Heart right ventricle (tissue), 16 donors: ENCODE data around the gene SEC31B. TPM values are rescaled to one million over a fixed set of nuclear protein-coding genes. Genes with fewer than 3 reads are reported as not detected.

Experiments
- ATAC-seq, 8 donors: fragments of 200-7000 bp; cut with Tn5 transposase; one replicate each; pipeline ENCODE4 v1.9.1; 2020; ENCODE audit warnings: mild to moderate bottlenecking in 8 of 8, moderate library complexity in 8 of 8, moderate number of reproducible peaks in 1 of 8
- DNase-seq, 2 donors: peaks; one replicate each; pipeline ENCODE4 v3.0.0-alpha.2; 2020
- H3K27ac ChIP-seq, 10 donors: fragments of 200-600 bp; sonication (generic) in 2 of 10; one replicate each; pipeline versions ENCODE4 v1.5.0 to v1.8.0; 2020 to 2022; ENCODE audit warnings: mild to moderate bottlenecking in 3 of 10
- H3K27me3 ChIP-seq, 7 donors: fragments of 200-600 bp; one replicate each; pipeline ENCODE4 v1.8.0; 2021 to 2022; ENCODE audit warnings: mild to moderate bottlenecking in 2 of 7
- H3K36me3 ChIP-seq, 9 donors: fragments of 200-600 bp; sonication (generic) in 1 of 9; one replicate each; pipeline versions ENCODE4 v1.5.0 to v1.8.0; 2020 to 2022; ENCODE audit warnings: mild to moderate bottlenecking in 2 of 9
- H3K4me1 ChIP-seq, 9 donors: fragments of 200-600 bp; sonication (generic) in 1 of 9; one replicate each; pipeline versions ENCODE4 v1.5.0 to v1.8.0; 2020 to 2022; ENCODE audit warnings: mild to moderate bottlenecking in 4 of 9
- H3K4me3 ChIP-seq, 10 donors: fragments of 200-600 bp; sonication (generic) in 2 of 10; one replicate each; pipeline versions ENCODE4 v1.5.0 to v1.8.0; 2020 to 2022; ENCODE audit warnings: mild to moderate bottlenecking in 7 of 10, moderate library complexity in 2 of 10
- H3K9me3 ChIP-seq, 11 donors: fragments of 200-600 bp in 10 of 11; sonication (generic) in 2 of 11; one replicate each; pipeline versions ENCODE4 v1.5.0 to v1.8.0; 2013 to 2022; ENCODE audit warnings: mild to moderate bottlenecking in 2 of 11, control low read depth in 1 of 11, moderate library complexity in 1 of 11
- WGBS, 2 donors: extraction: QIAGEN DNeasy Blood & Tissue Kit; methylation state at CpG; one replicate each; pipeline ENCODE4 v1.1.7; 2013; ENCODE audit warnings: inconsistent platforms in 1 of 2; 5-methylcytosine and 5-hydroxymethylcytosine counted together
- intact Hi-C, 10 donors: fragments of 100-400 bp; cut with DNase I; formaldehyde crosslinking; loops; one replicate each; pipeline versions ENCODE4 v1.11.1 to v1.14.2; 2022
- polyA plus RNA-seq, 2 donors: library from polyadenylated mRNA; stranded (reverse); fragments of 200-250 nt; gene quantifications; one replicate each; pipeline ENCODE4 v1.2.3, GENCODE V29; 2013
- total RNA-seq, 10 donors: library from RNA; stranded (reverse); fragmentation: NEBNext Ultra II Directional in 3 of 10; extraction: Animal tissue kit (Norgen Biotek cat#: 25700) in 3 of 10; gene quantifications; one replicate each; pipeline versions ENCODE4 v1.2.1 to v1.2.4, GENCODE V29; 2021 to 2023
- TF ChIP-seq, protein P1 (sequence below), 9 donors: fragments of 200-600 bp; sonication (generic) in 2 of 9; IDR thresholded peaks; one replicate each; pipeline versions ENCODE4 v1.5.0 to v1.8.0; 2021 to 2022; ENCODE audit warnings: antibody characterized with exemption in 9 of 9, mild to moderate bottlenecking in 5 of 9, moderate library complexity in 1 of 9
- donor health status: Arrhythmogenic right ventricular cardiomyopathy.
- donor health status: ischemic (EF 13 %, LVEDD 7.1; RV severe dilation, severe dysfunction).
- donor health status: healthy with polysubstance abuse.
- donor health status: DM: no; HTN: yes; CAD: no.
- donor health status: DM: no; HTN: no; CAD: no.
- donor health status: ischemic (EF 25% LVEDD 6.9; RV normal size, moderate dysfunction).
- donor health status: ischemic (EF 25% LVEDD 5.7; RV mildly dilated, moderate dysfunction).
- donor health status: healthy.
- donor health status: DM: yes; HTN: yes; CAD: no.
- donor health status: Ischemic cardiomyopathy.
- donor health status: ischemic (EF 35%, LVEDD 5.7; RV mildly dilated, moderate dysfunction).
- donor health status: nonischemic (EF 11% LVEDD 7.7; RV severe dilation, severe dysfunction).
- donor health status: DM: yes; HTN: yes; CAD: no.
- donor health status: PGD.
- donor health status: ischemic (EF 29% LVEDD 5.4; RV normal size, mild dysfunction).
- donor health status: nonischemic (EF 23%, LVEDD 6.1; RV moderate dilation, normal function).

SEC31B gene
- total and polyA plus RNA-seq, 12 donors = 2.7 to 28.2 (median 8.3) TPM

DNA sequence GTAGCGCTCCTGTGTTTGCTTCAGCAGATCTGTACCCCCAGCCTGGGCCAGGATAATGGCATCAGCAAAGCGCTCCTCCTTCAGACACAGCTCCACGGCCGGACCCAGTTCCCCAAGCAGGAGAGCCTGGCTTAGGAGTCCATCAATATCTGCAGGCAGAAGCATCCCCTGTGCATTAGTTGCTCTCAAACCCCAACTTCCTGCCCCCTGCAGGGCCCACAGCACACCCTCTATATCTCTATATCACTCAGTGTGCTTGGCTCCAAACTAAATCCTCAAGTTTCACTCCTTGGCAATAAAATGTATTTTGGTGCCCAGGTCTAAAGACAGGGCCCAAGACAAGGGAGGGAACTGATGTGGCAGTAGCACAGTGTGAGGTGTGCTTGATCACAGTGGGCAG lies 21.6 kb downstream of the SEC31B start:
- Histone ChIP-seq H3K27me3 (no peaks in the 10 kb centered on the region), H3K4me1 (no peaks in the 10 kb centered on the region), H3K27ac (no peak overlapping the region), H3K4me3 (no peak overlapping the region), H3K9me3 (no peaks in the 10 kb centered on the region), H3K36me3 (peaks cover 0 to 100% (median 52%) of the 10 kb centered on the region in 9 donors)
- DNase-seq (no peak), ATAC-seq (no peak)
- intact Hi-C loops = no loop called here
- TF ChIP-seq, protein P1, sequence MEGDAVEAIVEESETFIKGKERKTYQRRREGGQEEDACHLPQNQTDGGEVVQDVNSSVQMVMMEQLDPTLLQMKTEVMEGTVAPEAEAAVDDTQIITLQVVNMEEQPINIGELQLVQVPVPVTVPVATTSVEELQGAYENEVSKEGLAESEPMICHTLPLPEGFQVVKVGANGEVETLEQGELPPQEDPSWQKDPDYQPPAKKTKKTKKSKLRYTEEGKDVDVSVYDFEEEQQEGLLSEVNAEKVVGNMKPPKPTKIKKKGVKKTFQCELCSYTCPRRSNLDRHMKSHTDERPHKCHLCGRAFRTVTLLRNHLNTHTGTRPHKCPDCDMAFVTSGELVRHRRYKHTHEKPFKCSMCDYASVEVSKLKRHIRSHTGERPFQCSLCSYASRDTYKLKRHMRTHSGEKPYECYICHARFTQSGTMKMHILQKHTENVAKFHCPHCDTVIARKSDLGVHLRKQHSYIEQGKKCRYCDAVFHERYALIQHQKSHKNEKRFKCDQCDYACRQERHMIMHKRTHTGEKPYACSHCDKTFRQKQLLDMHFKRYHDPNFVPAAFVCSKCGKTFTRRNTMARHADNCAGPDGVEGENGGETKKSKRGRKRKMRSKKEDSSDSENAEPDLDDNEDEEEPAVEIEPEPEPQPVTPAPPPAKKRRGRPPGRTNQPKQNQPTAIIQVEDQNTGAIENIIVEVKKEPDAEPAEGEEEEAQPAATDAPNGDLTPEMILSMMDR (IDR thresholded peaks at IDR 0.05) = no peak
- 95 to 96% methylated on average over 4 of the region's 4 CpGs for WGBS, 2 donors

GRCh38 chr10:100496567-100496966 lies 23.1 kb downstream of the SEC31B start:
- DNase-seq = no peak
- WGBS, 2 donors = 97 to 100% methylated on average over 2 of the region's 2 CpGs

GRCh38 chr10:100490531-100490930 lies 29.1 kb downstream of the SEC31B start:
- Histone ChIP-seq H3K27me3 (no peaks in the 10 kb centered on the region), H3K4me3 (no peak overlapping the region), H3K4me1 (no peaks in the 10 kb centered on the region), H3K36me3 (peaks cover 0 to 98% (median 23%) of the 10 kb centered on the region in 9 donors), H3K27ac (no peak overlapping the region), H3K9me3 (no peaks in the 10 kb centered on the region)
- ATAC-seq (peak in 6 of 8 donors; percentile 23 to 95 (median 58)), DNase-seq (peak in 1 of 2 donors; percentile 8)
- intact Hi-C loops = no loop called here
- WGBS, 2 donors = 57 to 62% methylated on average over 2 of the region's 2 CpGs
- TF ChIP-seq, protein P1 (IDR thresholded peaks at IDR 0.05) = no peak

More at GRCh38 chr10:100496567-100496966, 23.1 kb downstream of the SEC31B start:
- no peak for ATAC-seq
- Histone ChIP-seq H3K4me1 (no peaks in the 10 kb centered on the region), H3K27me3 (no peaks in the 10 kb centered on the region), H3K27ac (no peak overlapping the region), H3K4me3 (no peak overlapping the region), H3K9me3 (no peaks in the 10 kb centered on the region), H3K36me3 (peaks cover 0 to 100% (median 47%) of the 10 kb centered on the region in 9 donors)
- TF ChIP-seq, protein P1 (IDR thresholded peaks at IDR 0.05) = no peak
- intact Hi-C loops = no loop called here

GRCh38 chr10:100489396-100489795 lies 30.3 kb downstream of the SEC31B start:
- intact Hi-C loops = no loop called here
- Histone ChIP-seq H3K4me3 (no peak overlapping the region), H3K36me3 (peaks cover 0 to 98% (median 23%) of the 10 kb centered on the region in 9 donors), H3K4me1 (no peaks in the 10 kb centered on the region), H3K9me3 (no peaks in the 10 kb centered on the region), H3K27me3 (no peaks in the 10 kb centered on the region), H3K27ac (no peak overlapping the region)
- 81 to 82% methylated on average over 5 of the region's 5 CpGs for WGBS, 2 donors
- ATAC-seq (no peak), DNase-seq (no peak)
- TF ChIP-seq, protein P1 (IDR thresholded peaks at IDR 0.05) = no peak
